Mucosa of rectum (tissue), 2 donors: ENCODE measurements around the gene EGFL6.

ENCODE experiments used
- H3K27ac ChIP-seq, 2 donors: one replicate each; pipeline ENCODE4 v1.7.0; 2013; ENCODE audit warnings: inconsistent platforms in 2 of 2, low read depth in 2 of 2, low read length in 2 of 2
- H3K27me3 ChIP-seq, 2 donors: one replicate each; pipeline ENCODE4 v1.7.0; 2013; ENCODE audit warnings: low read length in 2 of 2; ENCODE audit not compliant: control insufficient read depth in 2 of 2, insufficient read depth in 2 of 2
- H3K36me3 ChIP-seq, 2 donors: one replicate each; pipeline ENCODE4 v1.7.0; 2013; ENCODE audit warnings: low read length in 2 of 2; ENCODE audit not compliant: control insufficient read depth in 2 of 2, insufficient read depth in 2 of 2
- H3K4me1 ChIP-seq, 2 donors: one replicate each; pipeline ENCODE4 v1.7.0; 2013; ENCODE audit warnings: low read length in 2 of 2, mild to moderate bottlenecking in 1 of 2; ENCODE audit not compliant: control insufficient read depth in 2 of 2, insufficient read depth in 2 of 2
- H3K4me3 ChIP-seq, 2 donors: one replicate each; pipeline ENCODE4 v1.7.0; 2013; ENCODE audit warnings: low read length in 2 of 2
- H3K9ac ChIP-seq, 2 donors: one replicate each; pipeline ENCODE4 v1.7.0; 2013; ENCODE audit warnings: low read length in 2 of 2, low read depth in 1 of 2, mild to moderate bottlenecking in 1 of 2
- H3K9me3 ChIP-seq, 2 donors: one replicate each; pipeline ENCODE4 v1.7.0; 2013; ENCODE audit warnings: low read length in 2 of 2; ENCODE audit not compliant: control insufficient read depth in 2 of 2
- donor health status: healthy.
- donor health status: Normal muscosa, but diverticular disease.

Gene EGFL6

DNA sequence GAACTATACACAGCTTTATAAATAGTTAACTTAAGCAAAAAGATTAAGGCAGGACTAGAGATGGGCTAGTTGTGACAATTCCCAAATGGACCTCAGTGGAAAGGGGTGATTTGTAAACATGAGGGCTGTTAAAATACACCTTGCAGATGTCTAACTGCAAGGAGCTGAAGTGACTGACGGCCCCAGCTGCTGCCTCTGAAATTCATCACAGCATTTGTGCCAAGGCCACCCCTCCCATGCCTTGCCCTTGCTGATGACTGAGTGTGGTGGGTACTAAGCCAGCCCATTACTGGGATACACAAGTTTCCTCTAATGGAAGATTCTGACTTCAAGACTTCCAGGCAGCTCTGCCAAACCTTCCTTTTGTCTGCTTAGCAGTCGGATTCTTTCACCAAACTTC is 23.7 kb upstream of the EGFL6 start:
- Histone ChIP-seq H3K27me3 (peaks cover 3 to 7% of the 10 kb centered on the region in 2 donors), H3K4me1 (no peaks in the 10 kb centered on the region), H3K4me3 (no peak overlapping the region), H3K9ac (no peak overlapping the region), H3K27ac (no peak overlapping the region), H3K9me3 (no peaks in the 10 kb centered on the region), H3K36me3 (no peaks in the 10 kb centered on the region)

DNA sequence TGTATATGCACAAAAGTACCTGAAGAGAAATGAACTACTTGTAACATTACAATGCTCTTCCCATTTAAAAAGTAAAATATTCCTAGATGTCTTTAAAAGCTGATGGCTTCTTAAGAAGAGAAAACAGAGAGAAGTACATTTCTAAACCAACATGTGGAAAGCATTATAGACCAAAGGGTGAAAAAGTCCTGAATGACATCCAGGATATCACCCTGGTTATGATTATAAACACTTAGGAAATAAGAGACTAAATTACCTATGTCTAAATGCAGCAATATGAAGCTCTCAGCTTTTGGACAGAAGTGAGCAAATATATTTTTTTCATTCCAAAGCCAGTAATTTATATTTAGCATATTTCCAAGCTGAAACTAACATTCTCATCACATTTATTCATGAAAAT is 21.7 kb upstream of the EGFL6 start:
- no peak overlapping the region for H3K4me3 ChIP-seq
- H3K27ac ChIP-seq = no peak overlapping the region
- no peaks in the 10 kb centered on the region for H3K9me3 ChIP-seq
- no peak overlapping the region for H3K9ac ChIP-seq
- H3K27me3 ChIP-seq = peaks cover 6 to 11% of the 10 kb centered on the region in 2 donors
- no peaks in the 10 kb centered on the region for H3K4me1 ChIP-seq
- H3K36me3 ChIP-seq = no peaks in the 10 kb centered on the region

- Histone ChIP-seq H3K4me3 (no peak overlapping the region), H3K27me3 (peaks cover 15 to 18% of the 10 kb centered on the region in 2 donors), H3K9ac (no peak overlapping the region), H3K36me3 (no peaks in the 10 kb centered on the region), H3K4me1 (no peaks in the 10 kb centered on the region), H3K9me3 (no peaks in the 10 kb centered on the region), H3K27ac (no peak overlapping the region)
Observed at GRCh38 chrX:13550346-13550745, 19.1 kb upstream of the EGFL6 start.

DNA sequence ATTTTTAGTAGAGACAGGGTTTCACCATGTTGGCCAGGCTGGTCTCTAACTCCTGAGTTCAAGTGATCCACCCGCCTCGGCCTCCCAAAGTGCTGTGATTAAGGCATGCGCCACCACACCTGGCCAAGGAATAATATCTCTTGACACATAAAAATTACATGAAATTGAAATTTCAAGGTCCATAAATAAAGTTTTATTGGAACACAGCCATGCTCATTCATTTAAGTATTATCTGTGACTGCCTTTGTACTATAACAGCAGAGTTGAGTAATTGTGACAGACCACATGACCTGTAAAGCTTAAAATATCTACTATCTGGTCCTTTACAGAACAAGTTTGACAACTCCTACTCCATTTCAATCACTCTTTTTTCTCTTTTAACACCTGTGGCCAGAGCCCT is 17.8 kb upstream of the EGFL6 start:
- no peak overlapping the region for H3K27ac ChIP-seq
- H3K27me3 ChIP-seq = peaks cover 15 to 18% of the 10 kb centered on the region in 2 donors
- H3K4me1 ChIP-seq = no peaks in the 10 kb centered on the region
- no peaks in the 10 kb centered on the region for H3K36me3 ChIP-seq
- H3K9ac ChIP-seq = no peak overlapping the region
- no peak overlapping the region for H3K4me3 ChIP-seq
- H3K9me3 ChIP-seq = no peaks in the 10 kb centered on the region

- H3K27ac ChIP-seq = no peak overlapping the region
- no peaks in the 10 kb centered on the region for H3K4me1 ChIP-seq
- no peaks in the 10 kb centered on the region for H3K9me3 ChIP-seq
- no peak overlapping the region for H3K4me3 ChIP-seq
- no peaks in the 10 kb centered on the region for H3K36me3 ChIP-seq
- no peak overlapping the region for H3K9ac ChIP-seq
- H3K27me3 ChIP-seq = peaks cover 15 to 21% of the 10 kb centered on the region in 2 donors
Observed at GRCh38 chrX:13552892-13553291, 16.5 kb upstream of the EGFL6 start.

GRCh38 chrX:13565511-13565910 is 3.9 kb upstream of the EGFL6 start:
- no peak overlapping the region for H3K27ac ChIP-seq
- H3K9ac ChIP-seq = no peak overlapping the region
- no peaks in the 10 kb centered on the region for H3K4me1 ChIP-seq
- H3K27me3 ChIP-seq = peaks cover 29 to 32% of the 10 kb centered on the region in 2 donors
- no peaks in the 10 kb centered on the region for H3K36me3 ChIP-seq
- no peak overlapping the region for H3K4me3 ChIP-seq
- no peaks in the 10 kb centered on the region for H3K9me3 ChIP-seq

- Histone ChIP-seq H3K9ac (no peak overlapping the region), H3K36me3 (no peaks in the 10 kb centered on the region), H3K27me3 (peaks cover 35 to 46% of the 10 kb centered on the region in 2 donors), H3K4me3 (no peak overlapping the region), H3K9me3 (no peaks in the 10 kb centered on the region), H3K4me1 (no peaks in the 10 kb centered on the region), H3K27ac (no peak overlapping the region)
Observed at GRCh38 chrX:13570261-13570605, 832 bp downstream of the EGFL6 start.

GRCh38 chrX:13571136-13571535 is 1.7 kb downstream of the EGFL6 start:
- Histone ChIP-seq H3K4me3 (no peak overlapping the region), H3K9ac (no peak overlapping the region), H3K27ac (no peak overlapping the region), H3K4me1 (no peaks in the 10 kb centered on the region), H3K36me3 (no peaks in the 10 kb centered on the region), H3K27me3 (peaks cover 35 to 43% of the 10 kb centered on the region in 2 donors), H3K9me3 (no peaks in the 10 kb centered on the region)

DNA sequence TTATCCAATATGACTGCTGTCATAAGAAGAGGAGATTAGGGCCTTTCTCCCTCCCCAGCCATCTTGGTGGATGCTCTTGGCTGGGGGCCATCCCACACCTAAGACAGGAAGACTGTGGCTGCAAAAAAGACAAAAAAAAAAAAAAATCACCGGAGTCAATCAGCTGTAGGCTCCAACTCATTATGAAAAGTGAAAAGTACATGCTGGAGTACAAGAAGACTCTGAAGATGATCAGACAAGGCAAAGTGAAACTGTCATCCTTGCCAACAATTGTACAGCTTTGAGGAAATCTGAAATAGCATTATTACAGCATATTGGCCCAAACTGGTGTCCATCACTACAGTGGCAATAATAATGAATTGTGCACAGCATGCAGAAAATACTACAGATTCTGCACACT is 5.2 kb downstream of the EGFL6 start:
- H3K36me3 ChIP-seq = no peaks in the 10 kb centered on the region
- H3K4me3 ChIP-seq = no peak overlapping the region
- H3K4me1 ChIP-seq = no peaks in the 10 kb centered on the region
- H3K27ac ChIP-seq = no peak overlapping the region
- H3K27me3 ChIP-seq = peaks cover 17 to 30% of the 10 kb centered on the region in 2 donors
- H3K9me3 ChIP-seq = peaks cover 0 to 2% of the 10 kb centered on the region in 2 donors
- no peak overlapping the region for H3K9ac ChIP-seq

GRCh38 chrX:13579661-13580060 is 10.3 kb downstream of the EGFL6 start:
- Histone ChIP-seq H3K4me3 (no peak overlapping the region), H3K9ac (no peak overlapping the region), H3K27ac (no peak overlapping the region), H3K36me3 (no peaks in the 10 kb centered on the region), H3K27me3 (peaks cover 4 to 8% of the 10 kb centered on the region in 2 donors), H3K9me3 (peaks cover 0 to 2% of the 10 kb centered on the region in 2 donors), H3K4me1 (no peaks in the 10 kb centered on the region)

DNA sequence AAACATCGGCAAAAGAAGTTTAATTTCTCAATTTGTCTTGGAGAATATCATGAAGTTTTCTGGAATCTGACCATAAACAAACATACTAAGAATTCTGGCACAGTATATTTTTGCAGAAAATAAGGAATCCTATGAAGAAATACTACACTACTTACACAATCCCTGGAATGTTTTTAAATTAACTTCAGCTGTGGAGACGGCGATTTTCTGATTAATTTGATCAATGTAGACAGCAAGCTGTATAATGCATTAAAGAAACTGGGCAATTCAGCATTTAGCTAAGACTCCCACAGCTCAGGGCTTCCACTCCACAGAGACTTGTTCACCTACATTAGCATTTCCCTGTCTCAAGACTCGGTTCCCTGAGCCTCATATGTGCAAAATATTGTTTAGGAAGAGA is 12.2 kb downstream of the EGFL6 start:
- Histone ChIP-seq H3K27me3 (peaks cover 4 to 8% of the 10 kb centered on the region in 2 donors), H3K27ac (no peak overlapping the region), H3K36me3 (no peaks in the 10 kb centered on the region), H3K9me3 (peaks cover 0 to 2% of the 10 kb centered on the region in 2 donors), H3K4me1 (no peaks in the 10 kb centered on the region), H3K4me3 (no peak overlapping the region), H3K9ac (no peak overlapping the region)
